SK-N-SH treated with all-trans-retinoic acid at 6 μM for 48 hours (cell line): ENCODE data around the gene KRTAP5-2.
"Not testable (repeated sequence)": the region's sequence is repeated elsewhere in the genome, so short reads cannot be mapped to it uniquely, and the experiment has no call there.

Experiments used
- ATAC-seq: fragments of 200-7000 bp; cut with Tn5 transposase; 3 replicates; pipeline ENCODE4 v1.9.1; 2020; ENCODE audit warnings: mild to moderate bottlenecking, moderate library complexity
- ARNTL ChIP-seq: fragments of 450-650 bp; formaldehyde crosslinking; IDR thresholded peaks from 2 replicates; pipeline ENCODE4 v1.5.0; 2020; ENCODE audit warnings: low read depth, mild to moderate bottlenecking, moderate library complexity, borderline replicate concordance
- BACH2 ChIP-seq: fragments of 250-450 bp; sonication (Bioruptor Pico); IDR thresholded peaks from 2 replicates; pipeline ENCODE4 v1.9.0; 2021; ENCODE audit warnings: mild to moderate bottlenecking, borderline replicate concordance
- CREB5 ChIP-seq: fragments of 250-450 bp; sonication (Bioruptor Pico); IDR thresholded peaks from 2 replicates; pipeline ENCODE4 v1.5.1; 2020; ENCODE audit warnings: low read depth, mild to moderate bottlenecking, moderate library complexity
- CSDC2 ChIP-seq: fragments of 250-450 bp; sonication (Bioruptor Pico); IDR thresholded peaks from 2 replicates; pipeline ENCODE4 v1.5.0; 2020; ENCODE audit warnings: mild to moderate bottlenecking, moderate library complexity
- CSRNP3 ChIP-seq: fragments of 250-450 bp; sonication (Bioruptor Pico); IDR thresholded peaks from 2 replicates; pipeline ENCODE4 v1.5.1; 2021; ENCODE audit warnings: mild to moderate bottlenecking, moderate library complexity
- ESRRG ChIP-seq: fragments of 250-450 bp; sonication (Bioruptor Pico); IDR thresholded peaks from 2 replicates; pipeline ENCODE4 v1.6.1; 2021; ENCODE audit warnings: mild to moderate bottlenecking
- GLIS3 ChIP-seq: fragments of 250-450 bp; sonication (Bioruptor Pico); IDR thresholded peaks from 2 replicates; pipeline ENCODE4 v1.5.0; 2020; ENCODE audit warnings: mild to moderate bottlenecking, moderate library complexity
- ISL1 ChIP-seq: fragments of 250-450 bp; sonication (Bioruptor Pico); IDR thresholded peaks from 2 replicates; pipeline ENCODE4 v2.1.2; 2022; ENCODE audit warnings: mild to moderate bottlenecking, moderate library complexity
- PATZ1 ChIP-seq: fragments of 250-450 bp; sonication (Bioruptor Pico); IDR thresholded peaks from 2 replicates; pipeline ENCODE4 v1.8.0; 2020; ENCODE audit warnings: mild to moderate bottlenecking, moderate library complexity, borderline replicate concordance
- POU6F1 ChIP-seq: fragments of 250-450 bp; sonication (Bioruptor Pico); IDR thresholded peaks from 2 replicates; pipeline ENCODE4 v1.8.0; 2021; ENCODE audit warnings: low read depth, mild to moderate bottlenecking, moderate library complexity, borderline replicate concordance
- PPARA ChIP-seq: fragments of 250-450 bp; sonication (Bioruptor Pico); IDR thresholded peaks from 2 replicates; pipeline ENCODE4 v1.5.0; 2020; ENCODE audit warnings: mild to moderate bottlenecking, borderline replicate concordance
- SNAI2 ChIP-seq: fragments of 250-450 bp; sonication (Bioruptor Pico); IDR thresholded peaks from 2 replicates; pipeline ENCODE4 v1.5.0; 2020; ENCODE audit warnings: mild to moderate bottlenecking, moderate library complexity
- TCF4 ChIP-seq: fragments of 250-450 bp; sonication (Bioruptor Pico); IDR thresholded peaks from 2 replicates; pipeline ENCODE4 v1.8.0; 2021; ENCODE audit warnings: mild to moderate bottlenecking, moderate library complexity, borderline replicate concordance
- TOX ChIP-seq: fragments of 250-450 bp; sonication (Bioruptor Pico); IDR thresholded peaks from 2 replicates; pipeline ENCODE4 v1.8.0; 2021; ENCODE audit warnings: mild to moderate bottlenecking, moderate library complexity, borderline replicate concordance
- TSHZ2 ChIP-seq: fragments of 250-450 bp; sonication (Bioruptor Pico); IDR thresholded peaks from 2 replicates; pipeline ENCODE4 v1.5.0; 2020; ENCODE audit warnings: mild to moderate bottlenecking, moderate library complexity
- ZC3H10 ChIP-seq: fragments of 250-450 bp; sonication (Bioruptor Pico); IDR thresholded peaks from 2 replicates; pipeline ENCODE4 v1.5.1; 2021; ENCODE audit warnings: mild to moderate bottlenecking, moderate library complexity
- ZFP30 ChIP-seq: fragments of 450-650 bp; formaldehyde crosslinking; IDR thresholded peaks from 2 replicates; pipeline ENCODE4 v1.5.0; 2022; ENCODE audit warnings: mild to moderate bottlenecking, moderate library complexity
- ZNF565 ChIP-seq: fragments of 450-650 bp; formaldehyde crosslinking; conservative IDR thresholded peaks from 2 replicates; pipeline ENCODE4 v1.5.0; 2020; ENCODE audit warnings: low read depth, mild to moderate bottlenecking, moderate library complexity
- ZNF8 ChIP-seq: fragments of 450-650 bp; formaldehyde crosslinking; IDR thresholded peaks from 2 replicates; pipeline ENCODE4 v1.5.0; 2020; ENCODE audit warnings: mild to moderate bottlenecking, moderate library complexity

The KRTAP5-2 gene

GRCh38 chr11:1598816-1599215 is 722 bp upstream of the KRTAP5-2 start (continued):
- TF ChIP-seq POU6F1 (CRISPR knock-in tag) (no peak), ZNF565 (CRISPR knock-in tag) (no peak)

- not testable (repeated sequence) for ATAC-seq
These were observed 312 bp upstream of the KRTAP5-2 start for GRCh38 chr11:1598406-1598805.

- TF ChIP-seq PATZ1 (CRISPR knock-in tag) (no peak), PPARA (CRISPR knock-in tag) (no peak), CREB5 (no peak), TCF4 (CRISPR knock-in tag) (no peak), CSDC2 (no peak), ISL1 (CRISPR knock-in tag) (no peak), ESRRG (CRISPR knock-in tag) (no peak), ARNTL (CRISPR knock-in tag) (no peak), POU6F1 (CRISPR knock-in tag) (no peak), SNAI2 (CRISPR knock-in tag) (no peak), TSHZ2 (CRISPR knock-in tag) (no peak), GLIS3 (CRISPR knock-in tag) (no peak), ZC3H10 (CRISPR knock-in tag) (no peak), TOX (no peak), CSRNP3 (CRISPR knock-in tag) (no peak), BACH2 (CRISPR knock-in tag) (no peak), ZFP30 (CRISPR knock-in tag) (no peak), ZNF8 (CRISPR knock-in tag) (no peak)
- ATAC-seq, result no peak
These were observed 632 bp downstream of the KRTAP5-2 start for GRCh38 chr11:1597331-1597993.

- not testable (repeated sequence) for ATAC-seq
These were observed 1.4 kb downstream of the KRTAP5-2 start for GRCh38 chr11:1596576-1597121.

- ATAC-seq, result not testable (repeated sequence)
These were observed 2.0 kb downstream of the KRTAP5-2 start for GRCh38 chr11:1595994-1596575.
